ENCODE results near the gene SMOC2. TPM values are rescaled to one million over a fixed set of nuclear protein-coding genes. Genes with fewer than 3 reads are reported as not detected.

Gene SMOC2
- total and polyA plus RNA-seq, 7 donors: 12.3 to 90.3 (median 22.8) TPM

DNA sequence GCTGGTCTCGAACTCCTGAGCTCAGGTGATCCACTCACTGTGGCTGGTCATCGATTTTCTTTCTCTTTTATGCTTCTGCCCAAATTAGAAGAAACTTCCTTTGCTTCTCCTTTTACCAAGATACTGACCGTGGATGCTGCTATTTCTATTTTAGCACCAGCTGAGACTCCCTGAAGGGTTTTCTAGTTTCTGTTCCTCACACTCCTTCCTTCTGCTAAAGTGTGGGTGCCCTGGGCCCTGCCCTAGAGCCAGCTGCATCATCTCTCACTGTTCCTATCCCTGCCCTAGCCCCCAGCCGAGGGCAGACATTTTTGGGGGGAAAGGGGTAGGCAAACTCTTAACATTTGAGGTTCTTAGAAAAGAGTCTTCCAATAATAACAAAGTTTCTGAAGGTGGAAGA lies 6.3 kb downstream of the SMOC2 start:
- H3K36me3 ChIP-seq (ENCODE audit: insufficient read depth in 1 of 2, low read depth in 1 of 2): no peaks in the 10 kb centered on the region
- peaks cover under 1 to 32% (median 4%) of the 10 kb centered on the region in 3 donors for H3K27me3 ChIP-seq (ENCODE audit: insufficient read depth in 3 of 3, low read length in 2 of 3)
- H3K4me3 ChIP-seq: no peak overlapping the region
- DNase-seq (no peak), ATAC-seq (no peak)
- 82 to 89% (median 89%) methylated on average over 4 of the region's 4 CpGs for WGBS, 3 donors
- peaks cover 4% of the 10 kb centered on the region for H3K4me1 ChIP-seq
- no peaks in the 10 kb centered on the region for H3K9me3 ChIP-seq
- intact Hi-C loops (cut with DNase I): no loop called here
- TF ChIP-seq, protein P1, sequence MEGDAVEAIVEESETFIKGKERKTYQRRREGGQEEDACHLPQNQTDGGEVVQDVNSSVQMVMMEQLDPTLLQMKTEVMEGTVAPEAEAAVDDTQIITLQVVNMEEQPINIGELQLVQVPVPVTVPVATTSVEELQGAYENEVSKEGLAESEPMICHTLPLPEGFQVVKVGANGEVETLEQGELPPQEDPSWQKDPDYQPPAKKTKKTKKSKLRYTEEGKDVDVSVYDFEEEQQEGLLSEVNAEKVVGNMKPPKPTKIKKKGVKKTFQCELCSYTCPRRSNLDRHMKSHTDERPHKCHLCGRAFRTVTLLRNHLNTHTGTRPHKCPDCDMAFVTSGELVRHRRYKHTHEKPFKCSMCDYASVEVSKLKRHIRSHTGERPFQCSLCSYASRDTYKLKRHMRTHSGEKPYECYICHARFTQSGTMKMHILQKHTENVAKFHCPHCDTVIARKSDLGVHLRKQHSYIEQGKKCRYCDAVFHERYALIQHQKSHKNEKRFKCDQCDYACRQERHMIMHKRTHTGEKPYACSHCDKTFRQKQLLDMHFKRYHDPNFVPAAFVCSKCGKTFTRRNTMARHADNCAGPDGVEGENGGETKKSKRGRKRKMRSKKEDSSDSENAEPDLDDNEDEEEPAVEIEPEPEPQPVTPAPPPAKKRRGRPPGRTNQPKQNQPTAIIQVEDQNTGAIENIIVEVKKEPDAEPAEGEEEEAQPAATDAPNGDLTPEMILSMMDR (IDR thresholded peaks at IDR 0.05): no peak
- no peak overlapping the region for H3K27ac ChIP-seq

DNA sequence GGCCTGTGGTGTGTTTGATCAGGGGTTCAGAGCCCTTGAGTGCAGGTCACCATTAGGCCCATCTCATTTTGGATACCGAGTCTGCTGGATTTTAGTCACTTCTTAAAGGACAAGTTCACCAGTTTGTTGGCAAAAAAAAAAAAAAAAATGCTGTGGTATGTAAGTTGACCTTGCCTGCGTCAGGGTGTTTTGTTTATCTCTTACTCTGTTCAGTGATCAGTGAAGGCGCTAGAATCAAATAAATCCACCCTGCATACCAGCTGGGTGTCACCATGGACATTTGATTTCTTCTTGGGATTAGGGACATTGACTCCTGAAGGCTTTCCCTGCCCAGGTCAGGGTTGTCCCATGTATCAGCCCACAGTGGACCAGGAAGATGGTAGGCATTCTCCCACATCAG lies 6.7 kb downstream of the SMOC2 start:
- TF ChIP-seq, protein P1 (IDR thresholded peaks at IDR 0.05): no peak
- 89 to 94% (median 94%) methylated on average over 3 of the region's 3 CpGs for WGBS, 3 donors
- DNase-seq (no peak), ATAC-seq (no peak)
- H3K27ac ChIP-seq: no peak overlapping the region
- no peaks in the 10 kb centered on the region for H3K36me3 ChIP-seq (ENCODE audit: insufficient read depth in 1 of 2, low read depth in 1 of 2)
- H3K4me1 ChIP-seq: peaks cover 9% of the 10 kb centered on the region
- intact Hi-C loops (cut with DNase I): no loop called here
- peaks cover 0 to 28% (median 4%) of the 10 kb centered on the region in 3 donors for H3K27me3 ChIP-seq (ENCODE audit: insufficient read depth in 3 of 3, low read length in 2 of 3)
- no peaks in the 10 kb centered on the region for H3K9me3 ChIP-seq
- no peak overlapping the region for H3K4me3 ChIP-seq

DNA sequence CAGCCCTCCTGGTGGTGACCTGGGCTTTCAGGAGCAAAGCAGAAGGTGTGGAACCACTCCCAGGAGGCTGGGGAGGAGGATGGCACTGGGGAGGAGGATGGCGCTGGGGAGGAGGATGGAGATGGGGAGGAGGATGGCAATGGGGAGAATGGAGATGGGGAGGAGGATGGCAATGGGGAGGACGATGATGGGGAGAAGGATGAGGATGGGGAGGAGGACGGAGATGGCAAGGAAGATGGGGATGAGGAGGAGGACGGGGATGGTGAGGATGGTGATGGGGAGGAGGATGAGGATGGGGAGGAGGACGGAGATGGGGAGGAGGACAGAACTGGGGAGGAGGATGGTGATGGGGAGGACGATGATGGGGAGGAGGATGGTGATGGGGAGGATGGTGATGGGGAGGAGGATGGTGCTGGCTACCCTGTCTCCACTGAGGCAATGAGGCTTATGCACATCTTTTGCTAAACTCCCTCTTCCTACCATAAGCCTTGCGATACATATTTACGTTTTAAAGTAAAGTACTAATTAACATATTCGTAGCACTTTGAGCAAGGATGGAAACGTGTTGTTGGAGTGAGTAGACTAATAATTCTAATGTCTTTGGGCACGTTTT lies 7.4 kb downstream of the SMOC2 start:
- Histone ChIP-seq H3K36me3 (ENCODE audit: insufficient read depth in 1 of 2, low read depth in 1 of 2) (no peaks in the 10 kb centered on the region), H3K4me1 (peaks cover 13% of the 10 kb centered on the region), H3K4me3 (no peak overlapping the region), H3K27ac (no peak overlapping the region), H3K27me3 (ENCODE audit: insufficient read depth in 3 of 3, low read length in 2 of 3) (peaks cover 0 to 22% (median 3%) of the 10 kb centered on the region in 3 donors), H3K9me3 (no peaks in the 10 kb centered on the region)
- no peak for DNase-seq
- intact Hi-C loops (cut with DNase I): no loop called here
- TF ChIP-seq, protein P1 (IDR thresholded peaks at IDR 0.05): no peak
- no peak for ATAC-seq
- 87 to 89% (median 89%) methylated on average over 11 of the region's 11 CpGs for WGBS, 3 donors

DNA sequence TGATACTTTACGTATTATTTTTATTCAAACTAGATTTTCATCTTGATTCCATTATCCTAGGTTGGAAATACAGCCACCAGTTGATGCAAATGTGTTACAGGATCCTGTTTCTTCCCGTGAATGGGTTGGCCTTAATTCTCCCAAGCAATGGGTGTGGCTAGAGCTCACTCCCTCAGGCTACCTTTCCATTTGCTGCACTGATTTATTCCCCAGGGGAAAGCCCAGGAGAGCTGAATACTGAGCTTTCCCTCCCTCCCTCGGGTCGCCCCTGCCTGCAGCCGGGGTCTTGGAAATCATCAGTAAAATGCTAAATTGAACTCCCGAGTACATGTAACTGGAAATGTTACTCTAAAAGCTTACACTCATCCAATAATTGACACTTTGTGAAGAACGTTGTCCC lies 9.9 kb downstream of the SMOC2 start:
- 68 to 73% (median 73%) methylated on average over 7 of the region's 7 CpGs for WGBS, 3 donors
- Histone ChIP-seq H3K4me3 (no peak overlapping the region), H3K27me3 (ENCODE audit: insufficient read depth in 3 of 3, low read length in 2 of 3) (peaks cover 0 to 17% (median 0%) of the 10 kb centered on the region in 3 donors), H3K4me1 (peaks cover 15% of the 10 kb centered on the region), H3K36me3 (ENCODE audit: insufficient read depth in 1 of 2, low read depth in 1 of 2) (no peaks in the 10 kb centered on the region), H3K27ac (no peak overlapping the region), H3K9me3 (no peaks in the 10 kb centered on the region)
- TF ChIP-seq, protein P1 (IDR thresholded peaks at IDR 0.05): no peak
- no peak for ATAC-seq
- intact Hi-C loops (cut with DNase I): no loop called here
- no peak for DNase-seq

All from psoas muscle (tissue), 8 donors.